Measurements from ENCODE around the gene G6PD. TPM values are rescaled to one million over a fixed set of nuclear protein-coding genes. Genes with fewer than 3 reads are reported as not detected.

The G6PD gene
- total and polyA plus RNA-seq, 2 of the 8 experiments (the other 6 are each of a cell fraction or from before 2014, with no cell fraction given): 47.3 to 55.1 TPM

GRCh38 chrX:154490414-154491083 lies 56.1 kb downstream of the G6PD start, which contains the start of gene SLC10A3:
SLC10A3 (minus strand) TSS chrX:154490629; CDS start chrX:154488940, 1,689 bp downstream.
- Histone ChIP-seq H2BK20ac (ENCODE audit: low read length) (no peak within 1 kb of the TSS), H4K20me1 (replicated peaks in 1 of 2; ENCODE audit: control insufficient read depth in 1 of 2, insufficient read depth in 2 of 2, low read length in 2 of 2) (peaks cover 0 to 1% of the 10 kb centered on the region in 2 experiments), H2AFZ (ENCODE audit: low read length) (0 out of 2 replicates have a peak within 1 kb of the TSS, but pooled peaks have one; percentile 70), H2BK120ac (replicated peaks; ENCODE audit: low read depth, low read length) (no peak within 1 kb of the TSS), H3K4me1 (replicated peaks in 1 of 4; ENCODE audit: control insufficient read depth in 3 of 4, insufficient read depth in 4 of 4, low read length in 3 of 4) (peaks cover 0 to 9% (median 3%) of the 10 kb centered on the region in 4 experiments; a peak in 4 of 7 replicates), H2AK5ac (ENCODE audit: low read depth, low read length) (no peak within 1 kb of the TSS), H4K91ac (replicated peaks; ENCODE audit: insufficient read length, low read length) (no peak within 1 kb of the TSS), H2BK15ac (ENCODE audit: low read length) (no peak within 1 kb of the TSS), H3K9ac (replicated peaks in 1 of 4; ENCODE audit: extremely low read depth in 1 of 4, low read depth in 3 of 4, low read length in 3 of 4) (peak within 1 kb of the TSS in 3 of 4 experiments; percentile 35 to 50 (median 48); a peak in 5 of 7 replicates), H3K14ac (ENCODE audit: insufficient read length) (no peak within 1 kb of the TSS), H3K79me1 (ENCODE audit: low read depth, low read length) (no peaks in the 10 kb centered on the region), H3K9me3 (ENCODE audit: insufficient read depth in 2 of 2, low read depth in 1 of 2, low read length in 1 of 2) (no peaks in the 10 kb centered on the region), H3K23ac (ENCODE audit: insufficient read length) (no peak within 1 kb of the TSS), H3K4ac (replicated peaks; ENCODE audit: insufficient read length, low read depth, low read length) (no peak within 1 kb of the TSS), H3K4me3 (ENCODE audit: extremely low read depth in 1 of 4, insufficient read depth in 2 of 4, low read depth in 3 of 4, low read length in 4 of 4) (peak within 1 kb of the TSS; percentile 40 to 66 (median 49)), H2BK5ac (ENCODE audit: low read depth, low read length) (no peak within 1 kb of the TSS; the same call in 1 of the 2 replicates), H3K27ac (ENCODE audit: low read depth, low read length) (peak within 1 kb of the TSS; percentile 42; the same call in 1 of the 2 replicates), H2BK12ac (ENCODE audit: low read depth, low read length) (no peak within 1 kb of the TSS), H3K56ac (replicated peaks; ENCODE audit: insufficient read length, low read depth, low read length) (peak within 1 kb of the TSS; percentile 30), H3K27me3 (replicated peaks in 1 of 4; ENCODE audit: control insufficient read depth in 3 of 4, extremely low read depth in 1 of 4, insufficient read depth in 3 of 4, low read length in 3 of 4) (no peaks in the 10 kb centered on the region; a peak in 1 of 7 replicates), H3K18ac (ENCODE audit: extremely low read depth, low read length) (no peak within 1 kb of the TSS), H3K79me2 (ENCODE audit: control insufficient read depth in 1 of 2, insufficient read depth in 2 of 2, low read length in 2 of 2) (no peaks in the 10 kb centered on the region), H3K36me3 (ENCODE audit: control insufficient read depth in 2 of 4, insufficient read depth in 4 of 4, low read length in 3 of 4) (no peaks in the 10 kb centered on the region; a peak in 1 of 8 replicates), H4K5ac (ENCODE audit: insufficient read length, low read depth, low read length) (no peak within 1 kb of the TSS), H3K23me2 (ENCODE audit: low read depth, low read length) (no peaks in the 10 kb centered on the region; the same call in 1 of the 2 replicates), H3K4me2 (ENCODE audit: insufficient read depth in 1 of 2, low read depth in 2 of 2, low read length in 2 of 2) (peak within 1 kb of the TSS; percentile 69 to 72), H4K8ac (ENCODE audit: extremely low read depth, insufficient read depth, low read length) (no peak within 1 kb of the TSS; the same call in 1 of the 2 replicates)
- 0% methylated on average over 9 of the region's 71 CpGs; no CpG with 5 or more reads in 1 of the 2 experiments for WGBS, 2 experiments (ENCODE audit: extremely low coverage in 1 of 2, insufficient coverage in 1 of 2, insufficient read length in 1 of 2, insufficient replicate concordance in 2 of 2, low coverage in 1 of 2, low lambda C conversion rate in 2 of 2, missing lambda C conversion rate in 1 of 2)
- FAIRE-seq (peak; percentile 71), DNase-seq (ENCODE audit: low read depth in 1 of 2, low spot score in 2 of 2) (peak; percentile 78 to 85)
- POLR2A ChIA-PET (ENCODE audit: partially characterized antibody): interaction anchor here (0.6 to 1.6 kb wide), 10 partner anchors 9 to 460 kb away, joined by 3 to 7 read pairs (median 4); partner anchors contain the start of genes DNASE1L1 and IKBKG
- CTCF ChIA-PET (ENCODE audit: partially characterized antibody): interaction anchor here (1.4 to 2.7 kb wide), 5 partner anchors 15 to 117 kb away, joined by 3 to 14 read pairs (median 4); no protein-coding TSS in a partner anchor
- no peak for TF ChIP-seq ATF3 (IDR thresholded peaks at IDR 0.05; ENCODE audit: insufficient read depth, low read depth, low read length)
- TF ChIP-seq POLR2A (IDR thresholded peaks at IDR 0.05; ENCODE audit: control extremely low read depth in 1 of 2, low read depth in 2 of 2, low read length in 2 of 2): peak in 1 of 2 experiments; percentile 54; a peak in 2 of 3 replicates
- TF ChIP-seq PHF8 (conservative IDR thresholded peaks at IDR 0.05; ENCODE audit: low read depth, low read length): peak; percentile 52; the same call in 1 of the 2 replicates
- no peak for TF ChIP-seq EP300 (IDR thresholded peaks at IDR 0.05; ENCODE audit: borderline replicate concordance in 1 of 2, low read depth in 2 of 2, low read length in 2 of 2)
- TF ChIP-seq TAF1 (IDR thresholded peaks at IDR 0.05; ENCODE audit: low read depth, low read length): peak; percentile 81
- TF ChIP-seq KDM1A (IDR thresholded peaks at IDR 0.05; ENCODE audit: borderline replicate concordance, low read length): no peak
- peak; percentile 45 for TF ChIP-seq TAF7 (optimal IDR thresholded peaks at IDR 0.05; ENCODE audit: borderline replicate concordance, low read depth, low read length)
- TF ChIP-seq KDM4A (IDR thresholded peaks at IDR 0.05; ENCODE audit: low read depth, low read length, severe bottlenecking): peak; percentile 25
- TF ChIP-seq FOSL1 (IDR thresholded peaks at IDR 0.05; ENCODE audit: insufficient read depth, low read depth, low read length): no peak
- peak in 1 of 2 experiments; percentile 23; a peak in 2 of 4 replicates for TF ChIP-seq RAD21 (IDR thresholded peaks at IDR 0.05 in 1 of 2, conservative IDR thresholded peaks at IDR 0.05 in 1 of 2; ENCODE audit: low read depth in 2 of 2, low read length in 2 of 2)

All from H1 (cell line).